ENCODE data around the gene SPON2. TPM values are rescaled to one million over a fixed set of nuclear protein-coding genes. Genes with fewer than 3 reads are reported as not detected.

Gene SPON2
- polyA plus RNA-seq, 1 donor (not counting 4 experiments of a cell fraction or from before 2014, with no cell fraction given) = 3.3 TPM

DNA sequence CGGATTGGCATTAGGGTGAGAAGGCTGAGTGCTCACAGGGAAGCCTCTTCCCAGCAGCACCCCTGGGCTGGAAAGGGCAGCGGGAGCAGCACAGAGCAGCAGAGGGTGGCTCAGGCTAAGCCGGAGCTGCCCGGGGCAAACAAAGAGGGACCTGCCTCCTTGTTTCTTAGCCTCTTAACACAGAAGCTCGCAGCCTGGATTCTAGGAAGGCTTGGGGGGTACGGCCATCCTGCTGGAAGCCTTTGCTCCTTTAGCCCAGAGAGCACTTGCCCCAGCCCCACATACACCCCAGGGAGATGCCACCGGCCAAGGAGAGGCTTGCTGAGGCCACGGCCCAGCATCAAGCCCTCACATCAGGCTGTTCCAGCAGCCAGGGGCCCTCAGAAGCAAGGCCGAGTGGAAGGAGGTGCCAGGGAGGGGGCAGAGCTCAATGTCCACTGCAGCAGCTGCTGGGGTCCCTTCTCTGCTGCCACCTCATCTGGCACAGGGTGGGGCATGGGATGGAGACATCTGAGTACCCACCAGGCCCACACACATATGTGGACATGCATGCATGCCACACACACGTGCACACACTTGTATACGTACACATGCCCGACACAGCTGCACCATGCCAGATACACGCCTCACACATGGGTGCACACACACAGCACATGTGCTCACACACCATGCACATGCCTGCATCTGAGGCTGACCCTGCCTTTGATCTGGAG, 20.3 kb upstream of the SPON2 start:
- no peak for FAIRE-seq
- peak overlapping the region in 1 of 3 experiments; percentile 48 for H3K4me3 ChIP-seq (ENCODE audit: control insufficient read depth in 2 of 3, extremely low read depth in 1 of 3, insufficient read depth in 2 of 3, low read depth in 1 of 3, low read length in 3 of 3)
- dilution Hi-C loops (cut with MboI; ENCODE audit: extremely low pct_ligation_motif_present, low sequenced_read_pairs) = no loop called here

GRCh38 chr4:1192091-1192492, 19.7 kb upstream of the SPON2 start:
- TF ChIP-seq, protein P1, sequence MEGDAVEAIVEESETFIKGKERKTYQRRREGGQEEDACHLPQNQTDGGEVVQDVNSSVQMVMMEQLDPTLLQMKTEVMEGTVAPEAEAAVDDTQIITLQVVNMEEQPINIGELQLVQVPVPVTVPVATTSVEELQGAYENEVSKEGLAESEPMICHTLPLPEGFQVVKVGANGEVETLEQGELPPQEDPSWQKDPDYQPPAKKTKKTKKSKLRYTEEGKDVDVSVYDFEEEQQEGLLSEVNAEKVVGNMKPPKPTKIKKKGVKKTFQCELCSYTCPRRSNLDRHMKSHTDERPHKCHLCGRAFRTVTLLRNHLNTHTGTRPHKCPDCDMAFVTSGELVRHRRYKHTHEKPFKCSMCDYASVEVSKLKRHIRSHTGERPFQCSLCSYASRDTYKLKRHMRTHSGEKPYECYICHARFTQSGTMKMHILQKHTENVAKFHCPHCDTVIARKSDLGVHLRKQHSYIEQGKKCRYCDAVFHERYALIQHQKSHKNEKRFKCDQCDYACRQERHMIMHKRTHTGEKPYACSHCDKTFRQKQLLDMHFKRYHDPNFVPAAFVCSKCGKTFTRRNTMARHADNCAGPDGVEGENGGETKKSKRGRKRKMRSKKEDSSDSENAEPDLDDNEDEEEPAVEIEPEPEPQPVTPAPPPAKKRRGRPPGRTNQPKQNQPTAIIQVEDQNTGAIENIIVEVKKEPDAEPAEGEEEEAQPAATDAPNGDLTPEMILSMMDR (optimal IDR thresholded peaks at IDR 0.05 in 1 of 3, IDR thresholded peaks at IDR 0.05 in 1 of 3, conservative IDR thresholded peaks at IDR 0.05 in 1 of 3; ENCODE audit: extremely low read depth in 1 of 3, insufficient read depth in 2 of 3, low read length in 3 of 3) = no peak
- no peak for TF ChIP-seq EZH2 (IDR thresholded peaks at IDR 0.05; ENCODE audit: low read length)
- peak overlapping the region; percentile 52 for H3K9ac ChIP-seq (ENCODE audit: control insufficient read depth, extremely low read depth, insufficient read depth, low read length)
- peak overlapping the region; percentile 49 for H2AFZ ChIP-seq (ENCODE audit: control insufficient read depth, low read length)
- H3K9me3 ChIP-seq (ENCODE audit: control insufficient read depth, low read depth, low read length) = no peaks in the 10 kb centered on the region
- H3K4me1 ChIP-seq (ENCODE audit: control insufficient read depth, extremely low read depth, insufficient read depth, low read length) = peaks cover 19% of the 10 kb centered on the region
- peak overlapping the region; percentile 20 for H3K27ac ChIP-seq (ENCODE audit: control insufficient read depth, insufficient read depth, low read length)
- H3K4me2 ChIP-seq (ENCODE audit: control insufficient read depth, extremely low read depth, insufficient read depth, low read depth, low read length) = peak overlapping the region; percentile 74
- H4K20me1 ChIP-seq (ENCODE audit: control insufficient read depth, extremely low read depth, insufficient read depth, low read length) = peaks cover 2% of the 10 kb centered on the region
- H3K9me1 ChIP-seq (ENCODE audit: control insufficient read depth, extremely low read depth, insufficient read depth, low read length) = no peaks in the 10 kb centered on the region
- FAIRE-seq (peak; percentile 97), DNase-seq (ENCODE audit: low read depth, low spot score) (peak; percentile 40)
- peak overlapping the region in 1 of 3 experiments; percentile 48 for H3K4me3 ChIP-seq (ENCODE audit: control insufficient read depth in 2 of 3, extremely low read depth in 1 of 3, insufficient read depth in 2 of 3, low read depth in 1 of 3, low read length in 3 of 3)
- no peaks in the 10 kb centered on the region for H3K36me3 ChIP-seq (ENCODE audit: control insufficient read depth in 2 of 2, extremely low read depth in 1 of 2, insufficient read depth in 2 of 2, low read length in 2 of 2)
- H3K27me3 ChIP-seq (ENCODE audit: control insufficient read depth, extremely low read depth, insufficient read depth, low read length) = no peaks in the 10 kb centered on the region
- no peaks in the 10 kb centered on the region for H3K79me2 ChIP-seq (ENCODE audit: control insufficient read depth, insufficient read depth, low read length)
- dilution Hi-C loops (cut with MboI; ENCODE audit: extremely low pct_ligation_motif_present, low sequenced_read_pairs) = no loop called here

More for the DNA sequence above, 20.3 kb upstream of the SPON2 start:
- no peaks in the 10 kb centered on the region for H3K79me2 ChIP-seq (ENCODE audit: control insufficient read depth, insufficient read depth, low read length)
- H3K4me2 ChIP-seq (ENCODE audit: control insufficient read depth, extremely low read depth, insufficient read depth, low read depth, low read length) = peak overlapping the region; percentile 74
- H3K27ac ChIP-seq (ENCODE audit: control insufficient read depth, insufficient read depth, low read length) = peak overlapping the region; percentile 20
- no peak for TF ChIP-seq EZH2 (IDR thresholded peaks at IDR 0.05; ENCODE audit: low read length)
- TF ChIP-seq, protein P1 (optimal IDR thresholded peaks at IDR 0.05 in 1 of 3, IDR thresholded peaks at IDR 0.05 in 1 of 3, conservative IDR thresholded peaks at IDR 0.05 in 1 of 3; ENCODE audit: extremely low read depth in 1 of 3, insufficient read depth in 2 of 3, low read length in 3 of 3) = no peak
- no peaks in the 10 kb centered on the region for H3K9me1 ChIP-seq (ENCODE audit: control insufficient read depth, extremely low read depth, insufficient read depth, low read length)
- DNase-seq (ENCODE audit: low read depth, low spot score) = no peak
- H3K9ac ChIP-seq (ENCODE audit: control insufficient read depth, extremely low read depth, insufficient read depth, low read length) = peak overlapping the region; percentile 52
- no peaks in the 10 kb centered on the region for H3K27me3 ChIP-seq (ENCODE audit: control insufficient read depth, extremely low read depth, insufficient read depth, low read length)
- H3K36me3 ChIP-seq (ENCODE audit: control insufficient read depth in 2 of 2, extremely low read depth in 1 of 2, insufficient read depth in 2 of 2, low read length in 2 of 2) = no peaks in the 10 kb centered on the region
- H4K20me1 ChIP-seq (ENCODE audit: control insufficient read depth, extremely low read depth, insufficient read depth, low read length) = peaks cover 2% of the 10 kb centered on the region
- H3K9me3 ChIP-seq (ENCODE audit: control insufficient read depth, low read depth, low read length) = no peaks in the 10 kb centered on the region
- peak overlapping the region; percentile 49 for H2AFZ ChIP-seq (ENCODE audit: control insufficient read depth, low read length)
- peaks cover 19% of the 10 kb centered on the region for H3K4me1 ChIP-seq (ENCODE audit: control insufficient read depth, extremely low read depth, insufficient read depth, low read length)

All from keratinocyte (primary cell).